ENCODE data around the gene PLXND1.

Gene PLXND1

DNA sequence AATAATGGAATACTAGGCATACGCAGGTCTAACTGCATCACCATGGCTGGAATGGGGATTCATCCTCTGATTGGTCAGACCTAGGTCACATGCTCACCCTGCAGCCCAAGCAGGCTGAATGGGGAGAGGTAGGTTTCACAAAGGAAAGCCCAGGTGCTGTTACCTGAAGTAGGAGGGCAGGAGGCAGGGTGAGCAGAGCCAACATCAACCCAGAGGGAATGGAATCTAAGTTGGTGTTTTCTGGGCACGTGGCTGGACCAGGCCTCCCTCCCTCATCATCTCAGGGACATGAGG is 70.2 kb downstream of the PLXND1 start:
- no peak for TF ChIP-seq SPI1 (IDR thresholded peaks at IDR 0.05; ENCODE audit: borderline replicate concordance, low read depth)
- TF ChIP-seq, protein P1, sequence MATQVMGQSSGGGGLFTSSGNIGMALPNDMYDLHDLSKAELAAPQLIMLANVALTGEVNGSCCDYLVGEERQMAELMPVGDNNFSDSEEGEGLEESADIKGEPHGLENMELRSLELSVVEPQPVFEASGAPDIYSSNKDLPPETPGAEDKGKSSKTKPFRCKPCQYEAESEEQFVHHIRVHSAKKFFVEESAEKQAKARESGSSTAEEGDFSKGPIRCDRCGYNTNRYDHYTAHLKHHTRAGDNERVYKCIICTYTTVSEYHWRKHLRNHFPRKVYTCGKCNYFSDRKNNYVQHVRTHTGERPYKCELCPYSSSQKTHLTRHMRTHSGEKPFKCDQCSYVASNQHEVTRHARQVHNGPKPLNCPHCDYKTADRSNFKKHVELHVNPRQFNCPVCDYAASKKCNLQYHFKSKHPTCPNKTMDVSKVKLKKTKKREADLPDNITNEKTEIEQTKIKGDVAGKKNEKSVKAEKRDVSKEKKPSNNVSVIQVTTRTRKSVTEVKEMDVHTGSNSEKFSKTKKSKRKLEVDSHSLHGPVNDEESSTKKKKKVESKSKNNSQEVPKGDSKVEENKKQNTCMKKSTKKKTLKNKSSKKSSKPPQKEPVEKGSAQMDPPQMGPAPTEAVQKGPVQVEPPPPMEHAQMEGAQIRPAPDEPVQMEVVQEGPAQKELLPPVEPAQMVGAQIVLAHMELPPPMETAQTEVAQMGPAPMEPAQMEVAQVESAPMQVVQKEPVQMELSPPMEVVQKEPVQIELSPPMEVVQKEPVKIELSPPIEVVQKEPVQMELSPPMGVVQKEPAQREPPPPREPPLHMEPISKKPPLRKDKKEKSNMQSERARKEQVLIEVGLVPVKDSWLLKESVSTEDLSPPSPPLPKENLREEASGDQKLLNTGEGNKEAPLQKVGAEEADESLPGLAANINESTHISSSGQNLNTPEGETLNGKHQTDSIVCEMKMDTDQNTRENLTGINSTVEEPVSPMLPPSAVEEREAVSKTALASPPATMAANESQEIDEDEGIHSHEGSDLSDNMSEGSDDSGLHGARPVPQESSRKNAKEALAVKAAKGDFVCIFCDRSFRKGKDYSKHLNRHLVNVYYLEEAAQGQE (IDR thresholded peaks at IDR 0.05; ENCODE audit: insufficient replicate concordance, low read depth): no peak
- no peak for TF ChIP-seq GABPA (IDR thresholded peaks at IDR 0.05; ENCODE audit: low read depth)
- TF ChIP-seq POLR2AphosphoS5 (IDR thresholded peaks at IDR 0.05; ENCODE audit: low read depth): no peak
- TF ChIP-seq, protein P2, sequence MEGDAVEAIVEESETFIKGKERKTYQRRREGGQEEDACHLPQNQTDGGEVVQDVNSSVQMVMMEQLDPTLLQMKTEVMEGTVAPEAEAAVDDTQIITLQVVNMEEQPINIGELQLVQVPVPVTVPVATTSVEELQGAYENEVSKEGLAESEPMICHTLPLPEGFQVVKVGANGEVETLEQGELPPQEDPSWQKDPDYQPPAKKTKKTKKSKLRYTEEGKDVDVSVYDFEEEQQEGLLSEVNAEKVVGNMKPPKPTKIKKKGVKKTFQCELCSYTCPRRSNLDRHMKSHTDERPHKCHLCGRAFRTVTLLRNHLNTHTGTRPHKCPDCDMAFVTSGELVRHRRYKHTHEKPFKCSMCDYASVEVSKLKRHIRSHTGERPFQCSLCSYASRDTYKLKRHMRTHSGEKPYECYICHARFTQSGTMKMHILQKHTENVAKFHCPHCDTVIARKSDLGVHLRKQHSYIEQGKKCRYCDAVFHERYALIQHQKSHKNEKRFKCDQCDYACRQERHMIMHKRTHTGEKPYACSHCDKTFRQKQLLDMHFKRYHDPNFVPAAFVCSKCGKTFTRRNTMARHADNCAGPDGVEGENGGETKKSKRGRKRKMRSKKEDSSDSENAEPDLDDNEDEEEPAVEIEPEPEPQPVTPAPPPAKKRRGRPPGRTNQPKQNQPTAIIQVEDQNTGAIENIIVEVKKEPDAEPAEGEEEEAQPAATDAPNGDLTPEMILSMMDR (IDR thresholded peaks at IDR 0.05; ENCODE audit: insufficient read depth, low read length): no peak
- no peaks in the 10 kb centered on the region for H3K27me3 ChIP-seq (ENCODE audit: insufficient read depth, poor library complexity, severe bottlenecking)
- no peak overlapping the region for H3K4me3 ChIP-seq (replicated peaks; ENCODE audit: insufficient read depth, low read length)
- no peak for DNase-seq (ENCODE audit: low read depth in 1 of 2, low spot score in 1 of 2)
- H3K27ac ChIP-seq (replicated peaks): no peak overlapping the region

- no peak overlapping the region for H3K27ac ChIP-seq (replicated peaks)
- no peaks in the 10 kb centered on the region for H3K27me3 ChIP-seq (ENCODE audit: insufficient read depth, poor library complexity, severe bottlenecking)
- no peak for TF ChIP-seq GABPA (IDR thresholded peaks at IDR 0.05; ENCODE audit: low read depth)
- TF ChIP-seq, protein P2 (IDR thresholded peaks at IDR 0.05; ENCODE audit: insufficient read depth, low read length): no peak
- TF ChIP-seq, protein P1 (IDR thresholded peaks at IDR 0.05; ENCODE audit: insufficient replicate concordance, low read depth): no peak
- TF ChIP-seq POLR2AphosphoS5 (IDR thresholded peaks at IDR 0.05; ENCODE audit: low read depth): no peak
- TF ChIP-seq SPI1 (IDR thresholded peaks at IDR 0.05; ENCODE audit: borderline replicate concordance, low read depth): no peak
- no peak for DNase-seq (ENCODE audit: low read depth in 1 of 2, low spot score in 1 of 2)
- no peak overlapping the region for H3K4me3 ChIP-seq (replicated peaks; ENCODE audit: insufficient read depth, low read length)
These were observed 71.4 kb downstream of the PLXND1 start for GRCh38 chr3:129535075-129535474.

DNA sequence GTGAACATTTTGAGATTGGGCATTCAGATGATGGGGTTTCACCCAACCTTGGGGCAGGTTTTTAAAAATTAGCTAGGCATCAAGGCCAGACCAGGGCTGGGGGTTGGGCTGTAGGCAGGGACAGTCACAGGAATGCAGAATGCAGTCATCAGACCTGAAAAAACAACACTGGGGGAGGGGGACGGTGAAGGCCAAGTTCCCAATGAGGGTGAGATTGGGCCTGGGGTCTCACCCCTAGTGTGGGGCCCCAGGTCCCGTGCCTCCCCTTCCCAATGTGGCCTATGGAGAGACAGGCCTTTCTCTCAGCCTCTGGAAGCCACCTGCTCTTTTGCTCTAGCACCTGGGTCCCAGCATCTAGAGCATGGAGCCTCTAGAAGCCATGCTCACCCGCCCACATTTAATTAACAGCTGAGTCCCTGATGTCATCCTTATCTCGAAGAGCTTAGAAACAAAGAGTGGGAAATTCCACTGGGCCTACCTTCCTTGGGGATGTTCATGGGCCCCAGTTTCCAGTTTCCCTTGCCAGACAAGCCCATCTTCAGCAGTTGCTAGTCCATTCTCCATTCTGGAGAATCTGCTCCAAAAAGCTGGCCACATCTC is 71.9 kb downstream of the PLXND1 start:
- Histone ChIP-seq H3K4me3 (replicated peaks; ENCODE audit: insufficient read depth, low read length) (no peak overlapping the region), H3K27ac (replicated peaks) (no peak overlapping the region), H3K27me3 (ENCODE audit: insufficient read depth, poor library complexity, severe bottlenecking) (no peaks in the 10 kb centered on the region)
- TF ChIP-seq GABPA (IDR thresholded peaks at IDR 0.05; ENCODE audit: low read depth) (no peak), POLR2AphosphoS5 (IDR thresholded peaks at IDR 0.05; ENCODE audit: low read depth) (no peak), SPI1 (IDR thresholded peaks at IDR 0.05; ENCODE audit: borderline replicate concordance, low read depth) (no peak)
- TF ChIP-seq, protein P2 (IDR thresholded peaks at IDR 0.05; ENCODE audit: insufficient read depth, low read length): no peak
- TF ChIP-seq, protein P1 (IDR thresholded peaks at IDR 0.05; ENCODE audit: insufficient replicate concordance, low read depth): no peak
- no peak for DNase-seq (ENCODE audit: low read depth in 1 of 2, low spot score in 1 of 2)
